SK-MEL-5 (cell line): Measurements from ENCODE around the gene TSC2. TPM values are rescaled to one million over a fixed set of nuclear protein-coding genes. Genes with fewer than 3 reads are reported as not detected.

Experiments used
- DNase-seq: peaks from one replicate; pipeline ENCODE4 v3.0.0-alpha.2; 2016; ENCODE audit warnings: low read depth, low spot score
- in situ Hi-C: cut with HindIII; loops from 2 replicates; pipeline ENCODE4 v1.10.0; 2016; ENCODE audit warnings: low sequenced_read_pairs, high pct_unique_total_duplicates, low pct_unique_long_range_greater_than_20kb
- total RNA-seq: library from RNA; depleted of rRNA; stranded (reverse); fragments of >200 nt; shearing (Covaris generic); gene quantifications from 2 replicates; pipeline ENCODE4 v1.2.3, GENCODE V29; 2014

TSC2 gene
- total RNA-seq, 1 experiment from 2014 or later: 11.6 TPM

DNA sequence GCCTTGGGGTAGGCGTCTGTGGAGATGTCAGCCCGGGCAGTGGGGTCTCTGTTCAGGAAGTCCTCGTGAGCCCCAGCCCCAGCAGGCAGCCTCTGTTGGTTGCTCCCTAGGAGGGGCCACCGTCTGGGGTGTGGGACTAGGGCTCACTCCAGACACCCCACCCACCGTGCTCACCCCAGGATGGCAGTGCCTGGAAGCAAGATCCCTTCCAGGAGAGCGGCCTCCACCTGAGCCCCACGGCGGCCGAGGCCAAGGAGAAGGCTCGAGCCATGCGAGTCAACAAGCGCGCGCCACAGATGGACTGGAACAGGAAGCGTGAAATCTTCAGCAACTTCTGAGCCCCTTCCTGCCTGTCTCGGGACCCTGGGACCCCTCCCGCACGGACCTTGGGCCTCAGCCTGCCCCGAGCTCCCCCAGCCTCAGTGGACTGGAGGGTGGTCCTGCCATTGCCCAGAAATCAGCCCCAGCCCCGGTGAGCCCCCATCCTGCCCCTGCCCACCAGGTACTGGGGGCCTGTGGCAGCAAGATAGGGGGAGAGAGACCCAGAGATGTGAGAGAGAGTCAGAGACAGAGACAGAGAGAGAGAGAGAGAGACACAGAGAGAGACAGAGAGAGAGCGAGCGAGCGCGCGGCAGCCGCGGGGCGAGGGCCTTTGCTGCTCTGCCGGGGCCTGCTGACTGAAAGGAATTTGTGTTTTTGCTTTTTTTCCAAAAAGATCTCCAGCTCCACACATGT lies 10.0 kb upstream of the TSC2 start:
- DNase-seq: no peak
- in situ Hi-C loops: no loop called here

DNA sequence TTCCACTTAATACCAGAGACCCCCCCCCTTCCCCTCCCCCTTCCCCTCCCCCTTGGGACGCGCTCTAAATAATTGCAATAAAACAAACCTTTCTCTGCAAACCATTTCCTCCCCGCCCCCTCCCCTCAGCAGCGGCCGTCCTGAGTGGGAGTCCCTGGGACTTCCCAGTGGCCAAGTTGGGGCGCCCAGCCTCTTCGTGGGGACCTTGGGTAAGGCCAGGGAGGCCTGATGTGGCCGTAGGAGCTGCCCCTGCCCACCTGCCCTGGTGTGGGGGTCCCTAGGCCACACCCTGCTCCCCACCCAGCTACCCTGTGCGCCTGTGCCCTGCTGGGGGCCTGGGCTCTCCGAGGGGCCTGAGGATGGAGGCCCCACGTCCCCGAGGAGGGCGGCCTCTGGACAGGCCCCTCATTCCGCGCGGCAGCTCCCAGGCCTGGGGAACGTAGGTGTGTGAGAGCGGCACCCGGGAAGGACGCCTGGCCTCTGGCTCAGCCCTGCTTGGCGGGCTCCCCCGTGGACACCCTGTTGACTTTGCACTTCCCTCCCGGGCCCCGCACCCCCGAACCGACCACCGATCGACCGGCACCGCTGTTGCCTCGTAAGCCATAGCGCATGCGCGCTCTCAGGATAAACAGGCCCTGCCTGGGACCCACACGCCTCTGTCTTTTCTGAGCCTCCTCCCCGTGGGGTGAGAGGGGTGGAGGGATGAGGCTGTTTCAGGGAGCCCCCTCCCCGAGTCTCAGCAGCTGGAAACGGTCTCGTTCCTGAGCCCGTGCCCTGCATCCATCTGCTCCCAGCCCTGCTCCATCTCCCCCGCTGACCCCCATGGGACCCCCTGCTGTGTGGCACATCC lies 9.2 kb upstream of the TSC2 start:
- DNase-seq: no peak
- in situ Hi-C loops: no loop called here

- no peak for DNase-seq
- in situ Hi-C loops: no loop called here
Measured at GRCh38 chr16:2039274-2040031, 8.3 kb upstream of the TSC2 start.

DNA sequence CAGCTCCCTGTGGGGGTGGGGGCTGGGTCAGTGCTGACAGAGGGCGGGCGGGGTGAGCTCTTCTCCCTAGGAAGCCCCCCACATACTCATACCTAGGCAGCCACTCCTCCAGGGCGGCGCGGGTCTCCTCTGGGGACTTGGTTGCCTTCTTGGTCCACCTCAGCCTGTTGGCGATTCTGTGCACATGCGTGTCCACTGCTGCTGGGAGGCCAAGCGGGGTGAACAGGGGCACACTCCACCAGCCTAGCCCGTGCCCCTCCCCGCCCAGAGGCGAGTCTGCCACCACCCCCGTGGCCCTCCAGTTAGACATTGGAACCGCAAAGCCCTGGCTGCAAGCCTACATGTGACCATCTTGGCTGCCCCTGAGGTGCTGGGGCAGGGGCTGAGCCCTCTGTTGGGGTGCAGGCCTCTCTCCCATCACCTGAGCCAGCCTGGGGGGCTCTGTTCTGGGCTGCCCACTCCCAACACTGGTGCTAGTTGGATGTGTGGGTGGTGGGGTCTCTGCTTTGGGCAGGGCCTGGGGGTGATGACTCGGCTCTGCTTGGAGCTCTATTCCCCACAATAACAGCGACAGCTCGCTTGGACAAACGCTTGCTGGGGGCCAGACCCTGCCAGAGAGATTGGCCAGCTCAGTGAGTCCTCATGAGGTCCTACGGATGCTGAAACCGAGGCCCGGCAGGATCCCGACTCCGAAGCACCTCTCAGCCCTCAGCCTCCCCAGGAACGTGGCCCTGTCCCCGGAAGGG lies 7.6 kb upstream of the TSC2 start:
- in situ Hi-C loops: no loop called here
- DNase-seq: no peak

GRCh38 chr16:2040787-2041522 lies 6.8 kb upstream of the TSC2 start:
- in situ Hi-C loops: no loop called here
- DNase-seq: no peak

- DNase-seq: no peak
- in situ Hi-C loops: no loop called here
Measured at GRCh38 chr16:2042171-2042985, 5.4 kb upstream of the TSC2 start.

- in situ Hi-C loops: no loop called here
- DNase-seq: no peak
Measured at GRCh38 chr16:2042986-2043666, 4.7 kb upstream of the TSC2 start.

- DNase-seq: no peak
- in situ Hi-C loops: no loop called here
Measured at GRCh38 chr16:2043667-2044451, 3.9 kb upstream of the TSC2 start.

DNA sequence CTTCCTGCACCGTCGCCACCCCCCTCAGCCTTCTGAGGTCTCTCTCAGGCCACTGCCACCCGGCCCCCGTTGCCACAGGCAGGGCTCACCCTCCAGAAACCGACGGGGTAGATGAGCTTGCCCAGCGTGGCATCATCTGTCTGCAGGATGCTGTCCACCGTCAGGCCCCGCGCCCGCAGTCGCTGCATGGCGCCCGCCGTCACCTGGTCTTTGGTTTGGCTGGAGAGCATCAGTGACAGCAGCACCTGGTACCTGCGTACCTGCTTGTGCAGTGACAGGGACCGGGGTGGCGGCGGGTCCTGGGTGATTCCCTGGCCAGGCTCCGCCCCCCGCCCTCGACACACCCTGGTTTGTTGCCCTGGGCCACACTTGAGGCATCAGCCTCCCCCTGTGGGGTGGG lies 3.2 kb upstream of the TSC2 start:
- in situ Hi-C loops: no loop called here
- DNase-seq: no peak

DNA sequence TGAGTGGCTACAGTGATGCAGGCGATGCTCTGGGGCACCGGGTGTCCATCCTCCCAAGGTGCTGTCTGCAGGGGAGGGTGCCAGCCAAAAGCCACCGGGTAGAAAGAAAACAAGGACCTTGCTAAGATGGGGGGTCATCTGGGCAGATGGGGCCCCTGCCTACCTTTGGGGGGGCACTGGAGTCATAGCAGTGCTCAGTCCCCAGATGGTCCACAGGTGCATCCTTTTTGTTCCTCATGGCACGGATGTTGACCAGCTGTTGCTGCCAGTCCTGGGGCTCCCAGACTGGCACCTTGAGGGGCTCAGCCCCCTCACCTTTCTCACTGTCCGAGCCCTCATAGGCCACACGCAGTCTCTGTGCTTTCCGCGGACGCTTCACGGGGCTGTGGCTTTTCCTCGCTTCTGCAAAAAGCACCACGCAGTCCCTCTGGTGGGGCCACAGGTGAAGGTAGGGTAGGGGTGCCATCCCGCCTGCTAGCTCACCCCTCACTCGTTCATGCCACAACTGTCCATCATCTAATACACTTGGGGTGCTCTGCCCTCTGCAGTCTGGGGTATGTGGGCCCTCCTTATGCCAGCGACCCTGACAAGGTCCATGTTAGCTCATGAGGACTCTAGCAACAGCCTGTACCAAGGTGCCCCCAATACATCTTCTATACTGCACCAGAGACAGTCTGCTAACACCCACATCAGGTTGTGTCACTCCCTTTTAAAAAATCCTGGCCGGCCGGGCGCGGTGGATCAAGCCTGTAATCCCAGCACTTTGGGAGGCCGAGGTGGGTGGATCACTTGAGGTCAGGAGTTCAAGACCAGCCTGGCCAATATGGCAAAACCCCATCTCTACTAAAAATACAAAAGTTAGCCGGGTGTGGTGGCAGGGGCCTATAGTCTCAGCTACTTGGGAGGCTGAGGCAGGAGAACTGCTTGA lies 1.6 kb upstream of the TSC2 start:
- in situ Hi-C loops: no loop called here
- DNase-seq: no peak

DNA sequence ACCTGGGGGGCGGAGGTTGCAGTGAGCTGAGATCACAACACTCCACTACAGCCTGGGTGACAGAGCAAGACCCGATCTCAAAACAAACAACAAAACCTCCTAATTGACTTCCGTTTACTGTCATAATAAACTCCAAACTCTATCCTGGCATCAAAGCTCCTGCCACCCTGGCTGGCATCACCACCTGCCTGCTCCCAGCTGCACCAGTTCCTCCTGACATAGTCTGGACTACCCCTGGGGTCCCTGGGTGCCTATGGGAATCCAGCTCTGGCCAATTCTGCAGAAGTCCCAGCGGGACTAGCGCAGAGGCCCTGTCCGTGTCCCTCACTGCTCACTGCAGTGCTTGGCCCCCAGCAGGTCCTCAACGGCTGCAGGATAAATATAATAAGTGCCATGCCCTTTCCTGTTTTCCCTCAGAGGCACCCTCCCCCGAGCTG lies 874 bp upstream of the TSC2 start:
- in situ Hi-C loops: no loop called here
- DNase-seq: no peak

GRCh38 chr16:2048116-2048543 lies 345 bp downstream of the TSC2 start:
- in situ Hi-C loops: no loop called here
- DNase-seq: no peak

DNA sequence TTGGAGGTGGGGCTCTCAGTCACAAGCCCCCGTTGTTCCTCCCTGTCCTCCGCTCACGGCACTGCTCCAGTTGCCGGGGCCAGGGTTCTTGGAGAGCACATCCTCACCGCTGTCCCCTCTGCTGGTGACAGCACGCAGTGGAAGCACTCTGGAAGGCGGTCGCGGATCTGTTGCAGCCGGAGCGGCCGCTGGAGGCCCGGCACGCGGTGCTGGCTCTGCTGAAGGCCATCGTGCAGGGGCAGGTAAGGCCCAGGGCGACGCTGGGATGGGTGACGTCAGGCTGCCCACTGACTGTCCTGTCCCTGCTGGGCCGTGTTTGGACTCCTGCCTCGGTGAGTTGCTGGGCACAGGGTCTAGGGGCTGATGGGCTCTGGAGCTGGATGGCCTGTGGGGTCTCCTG lies 5.4 kb downstream of the TSC2 start:
- no peak for DNase-seq
- in situ Hi-C loops: no loop called here

- DNase-seq: no peak
- in situ Hi-C loops: no loop called here
Measured at GRCh38 chr16:2053897-2054296, 6.1 kb downstream of the TSC2 start.
